GM15510 (cell line): Measurements from ENCODE around the gene PLEKHA8.

Source experiments
- POLR2A ChIP-seq: IDR thresholded peaks from 3 replicates; pipeline ENCODE4 v1.6.1; 2011; ENCODE audit warnings: borderline replicate concordance; ENCODE audit not compliant: insufficient read length; ENCODE audit errors: extremely low read depth

Gene PLEKHA8

DNA sequence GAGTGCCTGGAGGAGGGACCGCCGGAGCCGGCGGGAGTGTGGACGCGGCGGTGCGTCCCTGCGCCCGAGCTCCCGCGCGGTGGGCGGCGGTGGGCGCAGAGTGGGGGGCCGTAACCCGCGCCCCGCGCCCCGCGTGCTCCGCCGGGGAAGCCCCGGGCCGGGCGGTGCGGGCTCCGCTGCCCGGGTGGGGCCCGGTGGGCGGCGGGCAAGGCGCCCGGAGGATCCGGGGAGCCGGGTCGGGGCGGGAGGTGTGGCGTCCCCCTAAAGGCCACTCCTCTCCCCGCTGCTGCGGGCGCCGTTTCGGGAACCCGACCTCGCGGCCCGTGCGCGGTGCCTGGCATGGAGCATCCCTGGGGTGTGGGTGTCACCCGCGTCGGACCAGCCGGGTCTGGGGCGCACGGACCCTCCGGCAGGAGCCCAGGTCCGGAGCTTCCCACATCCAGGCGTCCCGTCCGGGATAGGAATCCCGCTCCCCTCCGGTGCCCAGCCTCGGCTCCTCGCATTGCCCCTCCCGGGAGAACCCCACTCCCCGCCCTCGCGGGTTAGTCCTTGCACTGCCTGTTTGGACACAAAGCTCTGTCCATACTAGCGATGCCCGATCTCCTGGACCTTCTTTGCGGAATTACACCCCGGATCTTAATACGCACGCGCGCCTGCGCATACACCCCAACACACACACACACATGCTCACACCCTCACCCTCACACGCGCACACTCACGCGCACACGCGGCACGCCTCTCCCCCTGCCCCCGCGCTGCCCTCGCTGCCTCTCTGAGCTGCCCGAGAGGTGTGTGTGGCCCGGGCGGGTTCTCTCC, 107.3 kb downstream of the PLEKHA8 start:
- no peak for TF ChIP-seq POLR2A

DNA sequence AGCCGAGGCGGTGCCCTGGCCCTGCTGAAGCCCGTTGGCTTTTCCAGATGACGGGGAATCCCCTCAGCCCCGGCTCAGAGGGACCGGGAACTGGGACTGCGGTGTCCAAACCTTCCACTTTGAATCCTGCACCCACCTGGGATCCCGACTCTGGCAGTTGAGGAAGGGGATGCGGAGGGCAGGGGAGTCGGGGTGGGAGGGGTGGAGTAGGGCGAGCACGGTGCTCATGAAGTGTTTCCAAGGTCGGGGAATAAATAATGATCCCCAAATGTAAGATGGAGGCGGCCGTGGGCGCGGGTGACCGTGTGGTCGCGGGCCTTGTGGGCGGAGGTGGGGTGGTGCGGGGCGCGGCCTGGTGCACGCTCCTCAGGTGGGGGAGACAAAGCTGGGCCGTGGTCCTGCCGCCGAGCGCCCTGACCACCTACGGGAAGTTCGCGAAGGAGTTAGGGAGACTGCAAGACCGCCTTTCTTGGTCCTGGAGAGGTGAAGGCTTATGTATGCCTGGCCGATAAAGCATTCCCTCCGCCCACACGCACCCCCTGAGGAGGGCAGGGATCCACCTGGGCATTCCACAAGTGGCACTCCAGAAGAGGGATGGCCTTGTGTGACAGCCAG, 108.0 kb downstream of the PLEKHA8 start:
- TF ChIP-seq POLR2A, result no peak

DNA sequence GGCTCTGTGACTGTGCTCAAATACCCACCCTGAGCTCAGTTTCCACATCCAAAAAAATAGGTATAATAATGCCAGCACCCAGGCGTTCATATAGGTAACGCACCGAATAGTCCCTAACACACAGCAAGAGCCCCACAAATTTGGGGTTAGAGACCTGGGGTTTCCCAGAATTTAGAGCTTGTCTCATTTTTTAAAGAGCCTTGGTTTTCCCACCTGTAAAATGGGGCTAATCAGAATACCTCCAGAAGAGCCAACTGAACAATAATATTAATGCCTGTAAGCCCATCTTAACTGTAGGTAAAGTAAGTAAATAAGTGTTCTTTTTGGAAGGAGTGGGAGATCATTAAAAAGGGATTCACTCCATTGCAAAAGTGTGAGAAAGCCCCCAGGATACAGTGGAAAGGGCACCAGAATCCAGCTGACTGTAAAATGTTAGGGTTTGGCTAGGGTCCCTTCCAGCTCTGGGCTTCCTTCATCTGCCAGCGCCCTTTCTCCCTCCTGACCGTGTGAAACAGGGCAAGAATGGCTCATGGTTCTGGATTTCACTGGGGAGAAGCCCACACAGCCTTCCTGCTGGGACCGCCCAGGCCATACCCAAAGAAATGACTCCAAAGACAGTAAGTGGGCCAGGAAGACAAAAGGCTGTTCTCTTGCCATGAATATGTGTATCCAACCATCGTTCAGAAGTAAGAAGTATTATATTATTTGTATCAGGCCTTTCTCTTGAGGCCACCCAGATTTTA, 108.7 kb downstream of the PLEKHA8 start:
- no peak for TF ChIP-seq POLR2A

DNA sequence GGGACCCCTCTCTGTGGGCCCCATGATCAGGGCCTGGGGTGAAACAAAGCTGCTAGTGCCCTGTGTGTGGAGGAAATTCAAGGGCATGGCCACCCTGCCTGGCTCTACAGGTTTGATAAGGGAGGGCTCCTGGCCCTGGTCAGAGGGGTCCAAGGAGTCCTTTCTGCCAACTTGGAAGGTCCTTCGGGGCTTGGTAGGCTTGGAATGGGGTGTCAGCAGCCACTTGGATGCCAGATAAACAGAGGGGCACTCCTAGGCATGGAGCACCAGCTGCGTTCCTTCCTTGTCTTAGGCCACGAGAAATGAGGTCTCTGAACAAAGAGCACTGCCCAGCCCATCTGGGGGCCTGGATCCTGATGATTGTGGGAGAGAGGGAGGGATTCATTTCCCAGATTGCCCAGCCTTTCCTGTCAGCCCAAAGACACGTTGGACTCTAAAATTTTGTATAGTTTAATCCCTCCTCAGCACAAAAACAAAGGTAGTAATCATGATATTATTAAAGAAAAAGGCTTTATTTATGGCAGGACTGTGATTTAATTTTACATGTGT, 111.7 kb downstream of the PLEKHA8 start:
- no peak for TF ChIP-seq POLR2A

DNA sequence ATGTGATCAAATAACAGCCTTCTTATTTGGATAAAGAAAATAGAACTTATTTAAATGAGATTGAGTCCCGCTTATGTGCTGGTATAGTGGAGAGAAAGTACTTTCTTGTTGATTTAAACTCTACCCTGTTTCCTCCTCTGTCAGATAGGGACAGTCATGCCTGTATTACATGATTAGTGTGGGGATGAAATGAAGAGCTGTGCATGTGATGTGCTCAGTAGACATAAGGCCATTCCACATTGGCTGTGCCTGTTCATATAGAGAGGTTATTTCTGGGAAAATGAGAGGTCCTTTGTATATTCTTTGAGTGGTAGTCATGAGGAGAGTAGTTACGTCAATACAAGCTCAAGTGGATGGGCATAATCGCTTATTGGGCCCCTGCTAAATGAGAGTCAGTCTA, 112.2 kb downstream of the PLEKHA8 start:
- no peak for TF ChIP-seq POLR2A

DNA sequence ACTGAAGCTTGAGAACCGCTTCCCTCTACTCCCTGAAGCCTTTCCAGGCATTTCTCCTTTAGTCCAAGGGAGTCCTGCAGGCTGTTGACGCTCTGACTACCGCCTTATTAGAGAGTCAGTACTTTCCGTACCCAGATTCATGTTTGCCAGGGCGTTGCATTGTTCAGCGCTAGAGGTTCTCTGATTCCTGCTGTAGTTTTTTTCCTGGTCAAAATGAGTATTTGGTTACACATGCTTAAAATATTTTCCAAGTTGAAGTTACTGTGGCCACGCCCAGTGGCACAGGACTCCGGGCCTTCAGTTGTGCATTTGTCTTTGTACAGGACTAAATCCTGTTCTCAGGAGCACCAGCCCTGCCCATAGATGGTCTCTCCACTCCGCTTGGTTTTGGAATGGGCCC, 114.5 kb downstream of the PLEKHA8 start:
- TF ChIP-seq POLR2A, result no peak

DNA sequence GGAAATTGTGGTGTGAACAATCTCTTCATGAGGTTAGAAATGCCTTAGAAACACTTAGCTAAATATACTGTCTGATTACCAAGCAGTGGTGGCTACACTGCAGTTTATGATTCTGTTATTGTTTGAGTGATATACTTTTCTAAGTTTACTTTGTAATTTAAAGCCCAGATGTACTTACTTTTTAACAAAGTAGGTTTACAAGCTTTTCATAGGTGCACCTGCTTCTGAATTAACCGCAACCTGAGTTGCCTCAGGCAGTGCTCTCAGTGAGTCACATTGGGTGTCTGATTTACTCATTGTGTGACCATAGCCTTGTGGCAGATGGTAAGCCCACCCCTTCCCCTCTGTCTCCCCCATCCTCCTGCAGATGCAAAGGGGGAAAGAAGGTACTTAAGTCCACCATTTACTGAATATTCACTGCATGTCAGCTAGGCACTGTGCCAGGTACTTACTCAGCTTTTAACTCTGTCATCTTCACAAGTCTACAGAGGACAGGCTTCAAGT, 115.6 kb downstream of the PLEKHA8 start:
- TF ChIP-seq POLR2A, result no peak

DNA sequence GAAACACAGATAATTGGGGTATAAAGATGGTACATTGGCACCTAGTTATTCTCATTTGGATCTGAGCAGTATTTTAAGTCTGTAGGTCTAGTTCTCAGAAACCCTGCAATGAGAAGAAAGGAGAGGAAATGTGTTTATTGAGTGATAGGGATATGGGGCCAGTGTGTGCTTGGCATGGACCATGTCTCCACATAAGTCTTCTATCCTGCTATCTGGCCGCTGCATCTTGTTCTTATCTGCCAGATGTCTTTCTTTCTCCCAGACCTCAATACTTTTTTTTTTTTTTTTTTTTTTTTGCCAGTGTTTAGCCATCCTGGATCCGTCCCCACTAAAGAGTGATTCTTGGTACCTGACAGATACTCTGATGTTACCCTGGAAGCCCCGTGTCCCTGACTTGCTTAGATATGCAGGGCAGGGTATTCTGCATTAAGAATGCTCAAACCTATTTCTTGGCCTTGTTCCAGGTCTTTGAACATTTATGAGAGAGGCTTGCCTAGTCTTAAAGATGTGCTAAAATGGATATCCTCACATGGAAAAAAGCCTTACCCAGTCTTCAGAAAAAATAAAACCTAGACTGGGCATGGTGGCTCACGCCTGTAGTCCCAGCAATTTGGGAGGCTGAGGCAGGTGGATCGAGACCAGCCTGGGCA, 116.6 kb downstream of the PLEKHA8 start:
- TF ChIP-seq POLR2A, result no peak

DNA sequence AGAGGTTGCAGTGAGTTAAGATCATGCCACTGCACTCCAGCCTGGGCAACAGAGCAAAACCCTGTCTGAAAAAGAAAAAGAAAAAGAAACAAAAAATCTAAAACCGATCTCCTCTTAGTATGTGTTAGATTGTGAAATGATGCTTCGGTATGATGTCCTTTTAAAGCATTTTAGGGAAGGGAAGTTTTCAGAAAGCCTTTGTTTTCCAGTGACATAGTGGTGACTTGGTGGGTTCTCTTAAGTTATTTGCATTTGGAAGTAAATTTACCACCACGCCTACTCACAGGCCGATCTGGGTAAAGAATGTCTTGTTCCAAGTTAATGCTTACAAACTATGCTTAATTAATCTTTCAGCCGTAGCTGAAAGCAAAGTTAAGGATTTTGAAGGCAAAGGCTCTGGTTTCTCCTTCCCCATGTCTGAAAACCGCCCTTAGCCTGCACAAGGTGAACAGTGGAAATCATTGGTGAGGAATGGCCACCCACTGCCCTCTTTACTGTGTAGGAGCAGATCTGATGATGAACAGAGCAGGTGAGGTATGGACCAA, 117.3 kb downstream of the PLEKHA8 start:
- no peak for TF ChIP-seq POLR2A

DNA sequence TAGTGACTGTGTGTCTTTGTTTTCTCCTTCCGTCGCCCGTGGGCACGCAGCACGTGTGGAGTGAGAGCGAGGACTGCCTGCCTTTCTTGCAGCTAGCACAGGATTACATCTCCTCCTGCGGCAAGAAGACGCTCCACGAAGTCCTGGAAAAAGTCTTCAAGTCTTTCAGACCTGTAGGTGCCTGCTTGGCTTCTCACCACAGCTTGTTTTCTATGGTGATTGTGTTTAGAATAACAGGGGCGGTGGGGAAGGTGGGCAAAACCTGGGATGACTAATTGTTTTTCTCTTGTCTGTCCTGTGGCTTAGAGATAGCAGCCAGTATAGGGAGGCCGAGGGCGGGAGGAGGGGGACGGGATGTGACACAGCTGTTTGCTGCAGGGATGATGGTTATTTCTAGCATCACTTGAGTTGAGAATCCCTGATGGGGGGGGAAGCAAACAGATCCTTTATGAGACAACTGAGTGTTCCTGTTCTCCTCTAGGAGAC, 118.0 kb downstream of the PLEKHA8 start:
- TF ChIP-seq POLR2A, result no peak

DNA sequence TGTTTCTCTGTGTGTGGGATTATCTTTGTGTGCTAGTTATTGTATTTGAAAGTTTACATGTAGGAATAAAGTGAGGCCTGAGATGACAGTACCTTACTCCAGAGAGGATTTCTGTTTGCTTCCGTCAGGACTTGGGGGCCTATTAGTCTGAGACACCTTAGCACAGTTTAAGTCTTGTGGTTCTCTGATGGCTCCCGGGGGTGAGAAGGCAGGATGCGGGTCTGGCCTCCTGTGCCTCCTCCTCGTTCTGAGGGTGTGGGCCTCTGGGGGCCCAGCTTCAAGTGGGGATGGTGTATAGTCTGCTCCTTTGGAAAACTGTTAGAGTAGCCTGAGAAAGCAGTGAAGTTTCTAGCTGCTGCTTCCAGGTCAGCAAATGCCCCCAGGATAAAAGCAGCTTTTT, 119.0 kb downstream of the PLEKHA8 start:
- TF ChIP-seq POLR2A, result no peak

DNA sequence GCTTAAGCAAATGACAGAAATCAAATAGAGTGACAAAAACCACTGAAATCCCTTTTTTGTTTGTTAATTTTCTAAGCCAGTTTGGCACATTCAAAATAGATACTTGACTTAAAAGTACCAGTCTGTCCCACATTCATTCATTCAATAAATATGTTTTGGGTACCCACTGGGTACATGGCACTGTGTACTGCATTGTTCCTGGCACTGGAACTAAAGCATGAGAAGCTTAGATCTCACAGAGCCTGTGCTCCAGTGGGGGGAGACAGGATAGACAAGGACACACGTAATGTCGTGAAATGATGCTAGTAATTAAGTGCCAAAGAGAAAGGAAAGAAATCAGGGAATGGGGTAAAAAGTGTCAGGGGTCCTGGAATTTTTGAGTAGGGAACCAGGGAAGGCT, 119.6 kb downstream of the PLEKHA8 start:
- no peak for TF ChIP-seq POLR2A

DNA sequence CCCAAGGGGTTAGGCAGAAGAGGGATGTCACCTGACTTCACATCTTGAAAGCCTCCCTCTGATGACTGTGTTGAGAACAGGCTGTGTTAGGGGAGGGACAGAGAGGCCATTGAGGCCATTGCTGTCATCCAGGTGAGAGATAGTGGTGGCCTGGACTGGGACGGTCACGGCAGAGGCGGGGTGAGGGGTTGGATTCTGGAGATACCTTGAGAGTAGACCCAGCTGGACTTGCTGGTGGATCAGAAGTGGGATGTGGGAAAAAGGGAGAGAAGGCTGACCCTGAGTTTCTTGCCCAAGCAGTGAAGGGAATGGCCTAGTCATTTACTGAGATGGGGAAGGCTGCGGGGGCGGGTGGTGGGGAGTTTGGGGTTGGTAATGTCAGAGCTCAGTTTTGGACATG, 120.2 kb downstream of the PLEKHA8 start:
- no peak for TF ChIP-seq POLR2A

DNA sequence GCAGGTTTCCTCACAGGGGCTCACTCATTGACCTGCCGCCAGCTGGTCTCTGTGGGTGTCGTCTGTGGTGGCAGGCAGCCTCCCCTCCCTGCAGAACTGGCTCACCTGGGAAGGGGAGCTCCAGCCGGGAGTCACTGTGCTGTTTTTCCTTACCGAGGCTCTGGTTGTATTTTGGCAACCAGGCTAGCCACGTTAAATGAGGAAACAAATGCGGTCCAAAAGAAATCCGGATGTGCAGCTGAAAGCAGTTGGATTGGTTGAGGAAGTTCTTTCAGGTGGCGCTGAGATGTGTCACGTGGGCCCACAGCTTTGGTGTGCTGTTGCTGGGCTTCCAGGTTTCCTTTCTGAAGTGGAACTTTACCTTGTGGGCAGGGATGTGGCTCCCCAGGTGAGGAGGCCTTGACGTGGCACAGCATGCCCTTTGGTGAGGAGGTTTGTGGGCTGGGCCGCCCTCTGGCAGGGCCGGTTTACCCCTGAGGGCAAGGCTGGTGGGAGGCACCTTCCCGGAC, 120.8 kb downstream of the PLEKHA8 start:
- TF ChIP-seq POLR2A, result no peak
